ENCODE data around the gene RNF145. TPM values are rescaled to one million over a fixed set of nuclear protein-coding genes. Genes with fewer than 3 reads are reported as not detected.
"Not testable (repeated sequence)": the region's sequence is repeated elsewhere in the genome, so short reads cannot be mapped to it uniquely, and the experiment has no call there.

Gene RNF145
- total RNA-seq, 1 donor from 2014 or later, result 59.3 TPM

DNA sequence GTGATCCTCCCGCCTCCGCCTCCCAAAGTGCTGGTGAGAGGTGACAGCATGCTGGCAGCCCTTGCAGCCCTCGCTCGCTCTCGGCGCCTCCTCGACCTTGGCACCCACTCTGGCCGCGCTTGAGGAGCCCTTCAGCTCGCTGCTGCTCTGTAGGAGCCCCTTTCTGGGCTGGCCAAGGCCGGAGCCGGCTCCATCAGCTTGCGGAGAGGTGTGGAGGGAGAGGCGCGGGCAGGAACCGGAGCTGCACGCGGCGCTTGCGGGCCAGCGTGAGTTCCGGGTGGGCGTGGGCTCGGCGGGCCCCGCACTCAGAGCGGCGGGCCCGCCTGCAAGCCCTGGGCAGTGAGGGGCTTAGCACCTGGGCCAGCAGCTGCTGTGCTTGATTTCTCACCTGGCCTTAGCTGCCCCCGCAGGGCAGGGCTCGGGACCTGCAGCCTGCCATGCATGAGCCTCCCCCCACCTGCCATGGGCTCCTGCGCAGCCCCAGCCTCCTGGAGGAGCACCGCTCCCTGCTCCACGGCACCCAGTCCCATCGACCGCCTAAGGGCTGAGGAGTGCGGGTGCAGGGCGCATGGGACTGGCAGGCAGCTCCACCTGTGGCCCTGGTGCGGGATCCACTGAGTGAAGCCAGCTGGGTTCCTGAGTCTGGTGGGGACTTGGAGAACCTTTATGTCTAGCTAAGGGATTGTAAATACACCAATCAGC lies 90.2 kb downstream of the RNF145 start:
- not testable (repeated sequence) for DNase-seq (ENCODE audit: low read depth, low spot score)

DNA sequence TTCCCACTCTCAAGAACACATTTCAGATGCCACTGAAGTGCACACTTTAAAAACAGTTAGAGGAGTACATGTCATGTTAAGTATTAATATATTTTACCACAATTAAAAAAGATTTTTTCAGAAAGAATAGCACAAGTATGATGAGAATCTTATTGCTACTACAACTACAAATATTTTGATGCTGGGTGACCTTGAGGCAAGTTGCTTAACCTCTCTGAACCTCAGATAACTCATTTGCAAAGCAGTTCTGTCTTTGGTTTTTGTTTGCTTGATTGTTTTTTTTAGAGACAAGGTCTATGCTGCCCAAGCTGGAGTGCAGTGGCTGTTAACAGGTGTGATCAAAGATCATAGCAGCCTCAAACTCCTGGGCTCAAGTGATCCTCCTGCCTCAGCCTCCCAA lies 95.9 kb downstream of the RNF145 start:
- no peak for DNase-seq (ENCODE audit: low read depth, low spot score)

DNA sequence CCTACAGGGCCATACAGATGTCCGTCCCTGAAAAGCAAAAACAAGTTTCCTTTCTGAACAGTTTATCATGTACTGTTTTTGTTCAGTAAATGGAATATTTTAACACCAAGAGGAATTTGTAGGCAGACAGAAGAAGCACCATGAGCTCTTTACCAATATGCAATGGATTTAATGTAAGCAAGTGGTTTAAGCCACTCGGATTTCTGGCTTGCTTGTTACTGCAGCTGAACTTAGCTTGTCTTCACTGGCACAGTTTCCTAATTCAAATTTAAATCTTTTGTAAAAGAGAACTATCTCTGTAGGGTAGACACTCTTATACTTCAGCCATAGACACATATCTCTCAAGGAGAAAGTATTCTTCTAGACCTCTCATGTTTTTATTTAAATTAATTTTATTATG lies 96.9 kb downstream of the RNF145 start:
- DNase-seq (ENCODE audit: low read depth, low spot score), result no peak

Other genes starting within 250 kb of the RNF145 start
- 0.07 and 0.28 TPM in 2 replicates for gene EBF1, start 109.6 kb downstream of the RNF145 start, total RNA-seq
- 10.5 and 11.7 TPM in 2 replicates for gene UBLCP1, start 53.7 kb upstream of the RNF145 start, total RNA-seq
- not detected in 2 replicates for gene IL12B, start 120.9 kb upstream of the RNF145 start, total RNA-seq

Data from pulmonary artery endothelial cell (primary cell).